ENCODE data around the gene SLC50A1.

The SLC50A1 gene

DNA sequence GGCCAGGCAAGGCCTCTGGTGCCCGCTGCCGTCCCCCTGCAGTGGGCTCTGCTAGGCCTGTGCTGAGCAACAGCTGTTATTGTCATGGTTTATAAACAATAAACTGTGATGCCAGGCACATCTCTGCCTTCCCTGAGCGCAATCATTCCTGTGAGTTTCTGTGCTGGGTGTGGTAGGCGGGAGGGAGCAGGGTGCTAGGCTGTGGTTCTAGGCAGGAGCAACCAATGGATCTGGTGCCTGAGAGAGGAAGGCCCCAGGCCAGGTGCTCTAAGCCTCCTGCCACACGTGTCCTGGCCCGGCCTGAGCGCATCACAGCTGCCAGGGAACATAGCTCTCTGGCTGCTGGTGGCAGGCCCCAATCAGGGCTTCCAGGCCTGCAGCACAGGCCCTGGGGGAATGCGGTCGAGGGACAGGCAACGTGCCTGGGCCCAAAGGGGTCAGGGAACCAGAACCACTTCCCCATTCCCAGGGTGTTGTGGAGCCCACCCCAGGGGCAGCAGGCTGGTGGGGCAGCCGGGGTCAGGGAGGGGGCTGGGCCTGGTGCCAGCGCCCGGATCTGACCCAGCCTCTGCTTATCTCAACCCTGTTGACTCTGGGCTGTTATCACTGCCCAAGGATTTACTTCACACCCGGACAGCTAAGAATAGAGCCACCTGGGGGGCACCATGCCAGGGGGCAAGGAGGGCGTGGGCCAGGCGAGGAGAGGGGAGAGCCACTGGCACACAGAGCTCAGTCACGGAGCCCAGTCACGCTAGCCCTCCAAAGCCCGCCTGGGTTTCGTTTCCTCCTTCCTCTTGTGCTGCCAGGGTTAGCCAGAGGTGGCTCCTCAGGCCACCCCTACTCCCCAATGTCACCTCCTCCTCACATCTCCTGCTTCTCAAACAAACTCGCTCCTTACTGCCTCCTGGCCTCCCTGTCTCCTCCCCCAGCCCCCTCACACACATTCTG lies 49.5 kb downstream of the SLC50A1 start:
- no peak for DNase-seq (ENCODE audit: low read depth)

DNA sequence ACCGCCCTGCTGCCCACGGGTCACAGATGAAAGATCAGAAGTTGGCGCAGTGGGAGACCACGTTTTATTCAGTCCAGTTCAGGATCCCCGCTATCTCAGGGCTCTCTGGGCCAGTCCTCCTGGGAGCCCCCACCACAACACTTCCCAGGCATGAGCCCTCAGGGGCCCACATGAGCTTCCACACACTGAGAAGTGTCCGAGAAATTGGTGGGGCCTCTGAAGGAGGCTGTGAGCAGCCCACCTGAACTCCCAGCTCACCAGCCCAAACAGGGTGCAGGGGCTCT lies 50.1 kb downstream of the SLC50A1 start:
- no peak for DNase-seq (ENCODE audit: low read depth)

DNA sequence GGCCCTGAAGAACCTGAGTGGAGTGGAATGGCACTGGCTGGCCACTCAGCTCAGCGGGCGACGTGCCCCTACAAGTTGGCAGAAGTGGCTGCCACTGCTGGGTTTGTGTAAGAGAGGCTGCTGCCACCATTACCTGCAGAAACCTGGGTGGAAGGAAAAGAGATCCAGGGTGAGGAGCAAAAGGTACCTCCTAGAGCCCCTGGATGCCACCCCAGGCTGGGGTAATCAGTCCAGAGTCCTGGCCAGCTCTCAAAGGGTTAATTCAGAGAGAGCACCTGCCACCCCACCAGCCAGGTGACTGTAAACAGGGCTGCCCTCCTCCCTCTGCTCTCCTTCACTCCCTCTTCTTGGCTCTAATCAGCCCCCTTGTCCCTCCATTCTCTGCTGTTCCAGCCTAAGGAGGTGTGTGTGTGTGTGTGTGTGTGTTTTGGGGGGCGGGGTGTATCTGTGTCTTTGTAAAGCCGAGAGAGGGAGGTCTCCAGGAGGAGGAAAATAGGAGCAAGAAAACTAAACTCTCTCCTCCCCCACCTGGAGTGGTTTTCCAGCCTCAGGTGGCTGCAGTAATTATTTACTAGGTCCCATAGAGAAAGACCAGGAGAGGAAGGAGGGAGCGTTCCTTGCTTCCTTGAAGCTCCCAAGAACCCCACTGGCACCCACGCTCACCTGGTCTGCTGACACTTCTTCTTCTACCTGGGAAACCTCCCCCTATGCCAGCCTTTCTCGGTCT lies 50.6 kb downstream of the SLC50A1 start:
- DNase-seq (ENCODE audit: low read depth), result no peak

DNA sequence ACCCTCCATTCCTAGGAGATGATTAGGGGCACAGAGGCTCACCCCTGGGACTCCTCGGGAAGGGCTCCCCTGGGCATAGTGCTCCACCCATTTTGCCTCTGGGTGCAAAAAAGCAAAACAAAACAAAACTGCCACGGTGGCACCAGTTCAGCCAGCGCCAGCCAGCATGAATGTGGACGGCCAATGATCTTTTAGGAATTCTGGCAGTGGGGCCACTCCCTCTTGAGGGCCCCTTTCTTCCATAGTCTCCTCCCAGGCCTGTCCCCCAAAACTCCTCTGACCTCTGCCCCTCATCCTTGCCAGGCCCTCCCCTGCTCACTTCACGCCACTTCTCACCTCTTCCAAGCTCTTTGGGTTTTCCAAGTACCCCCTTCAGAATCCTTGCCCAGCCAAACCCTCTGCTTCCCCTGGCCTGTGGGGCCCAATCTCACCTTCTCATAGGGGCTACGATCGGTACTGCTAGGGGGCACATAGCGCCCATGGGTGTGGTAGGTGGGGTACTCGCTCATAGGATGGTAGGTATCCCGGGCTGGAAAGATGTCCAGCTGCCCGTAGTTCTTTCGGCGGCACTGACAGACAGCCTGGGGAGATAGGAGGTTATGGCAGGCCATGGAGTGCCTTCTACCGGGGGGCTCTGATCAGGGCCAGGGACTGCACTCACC lies 51.3 kb downstream of the SLC50A1 start:
- DNase-seq (ENCODE audit: low read depth), result no peak

DNA sequence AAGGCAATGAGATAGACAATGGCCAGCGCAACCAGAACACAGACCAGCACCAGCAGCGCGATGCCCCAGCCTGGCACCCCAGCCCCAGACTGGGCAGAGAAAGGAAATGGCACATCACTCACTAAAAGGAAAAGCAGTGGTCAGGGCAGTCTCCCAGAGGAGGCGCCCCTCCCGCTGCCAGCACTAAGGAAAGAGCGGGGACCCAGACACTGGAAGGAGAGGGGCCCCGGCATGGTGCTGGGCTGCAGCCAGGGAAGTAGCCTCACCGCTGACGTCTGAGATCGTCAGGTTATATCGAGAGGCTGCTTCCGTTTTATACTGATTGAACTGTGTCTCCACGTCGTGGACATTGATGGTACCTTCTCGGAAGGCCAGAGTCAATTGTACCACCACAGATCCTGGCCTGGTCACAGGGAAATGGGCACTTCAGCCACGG lies 51.8 kb downstream of the SLC50A1 start:
- no peak for DNase-seq (ENCODE audit: low read depth)

DNA sequence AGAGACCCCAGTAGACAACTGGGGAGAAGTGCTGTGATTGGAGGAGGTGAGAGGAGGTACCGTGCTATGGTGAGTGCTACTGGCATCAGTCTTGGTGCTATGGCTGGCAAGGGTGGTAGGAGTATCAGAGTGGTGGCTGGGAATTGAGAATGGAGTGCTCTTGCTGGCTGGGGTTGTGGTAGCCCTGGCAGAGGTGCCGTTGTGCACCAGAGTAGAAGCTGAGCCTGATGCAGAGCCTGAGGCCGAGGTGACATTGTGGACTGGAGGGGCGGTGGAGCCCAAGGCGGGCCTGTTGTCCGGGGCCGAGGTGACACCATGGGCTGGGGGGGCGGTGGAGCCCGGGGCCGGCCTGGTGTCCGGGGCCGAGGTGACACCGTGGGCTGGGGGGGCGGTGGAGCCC lies 52.6 kb downstream of the SLC50A1 start:
- DNase-seq (ENCODE audit: low read depth), result no peak

Measured in activated T-cell treated with anti-CD3 and anti-CD28 coated beads for 24 hours (primary cell).